HEK293 (cell line): ENCODE results near the gene SPACDR.
A peak's percentile ranks its signal among the peaks of the same experiment; 100 is the strongest.

Experiments
- CTCF ChIA-PET: fragments of 350-600 bp; formaldehyde crosslinking; extraction: SDS; loops from one replicate; lab custom pipeline; 2021; ENCODE audit warnings: antibody characterized with exemption; lab: Yijun Ruan, JAX
- POLR2A ChIA-PET: fragments of 300-600 bp; formaldehyde crosslinking; extraction: SDS; loops from one replicate; lab custom pipeline; 2020; ENCODE audit warnings: antibody characterized with exemption, inconsistent platforms; lab: Yijun Ruan, JAX
- H3K27ac ChIP-seq: fragments of 200-500 bp; sonication (Bioruptor generic); 2 replicates; pipeline ENCODE4 v1.5.1; 2014; ENCODE audit warnings: low read depth, low read length, control low read depth, inconsistent platforms; ENCODE audit errors: extremely low read depth
- H3K36me3 ChIP-seq, 2 experiments: fragments of 200-500 bp in 1 of 2; sonication (Bioruptor generic) in 1 of 2; 1 replicate in 1 of 2; 2 replicates in 1 of 2; pipeline ENCODE4 v1.5.1; 2014 to 2017; ENCODE audit warnings: inconsistent platforms in 2 of 2, low read length in 2 of 2; ENCODE audit not compliant: control insufficient read depth in 2 of 2, insufficient read depth in 1 of 2
- H3K4me1 ChIP-seq: fragments of 200-500 bp; sonication (Bioruptor generic); 2 replicates; pipeline ENCODE4 v1.5.1; 2014; ENCODE audit warnings: mild to moderate bottlenecking, low read length, inconsistent platforms; ENCODE audit not compliant: control insufficient read depth, insufficient read depth
- H3K4me3 ChIP-seq: 2 replicates; pipeline ENCODE4 v1.5.1; 2011; ENCODE audit warnings: low read depth, mild to moderate bottlenecking, control low read depth, low read length, moderate library complexity
- H3K9me3 ChIP-seq: fragments of 200-500 bp; sonication (Bioruptor generic); 2 replicates; pipeline ENCODE4 v1.5.1; 2014; ENCODE audit warnings: low read depth, low read length, inconsistent platforms; ENCODE audit not compliant: control insufficient read depth, insufficient read depth
- GFI1B ChIP-seq: fragments of 450-650 bp; formaldehyde crosslinking; IDR thresholded peaks from 2 replicates; pipeline ENCODE4 v1.5.1; 2016; ENCODE audit warnings: missing biosample characterization, missing genetic modification characterization
- GLIS1 ChIP-seq: fragments of 450-650 bp; formaldehyde crosslinking; IDR thresholded peaks from 2 replicates; pipeline ENCODE4 v1.5.1; 2016; ENCODE audit warnings: missing biosample characterization, missing genetic modification characterization
- KLF10 ChIP-seq: fragments of 450-650 bp; IDR thresholded peaks from 2 replicates; pipeline ENCODE4 v1.5.1; 2018; ENCODE audit warnings: missing biosample characterization, mild to moderate bottlenecking, missing genetic modification characterization
- KLF8 ChIP-seq: fragments of 450-650 bp; formaldehyde crosslinking; IDR thresholded peaks from 2 replicates; pipeline ENCODE4 v1.5.1; 2016; ENCODE audit warnings: missing biosample characterization, missing genetic modification characterization
- RBAK ChIP-seq: fragments of 450-650 bp; formaldehyde crosslinking; IDR thresholded peaks from 2 replicates; pipeline ENCODE4 v1.5.1; 2016; ENCODE audit warnings: missing biosample characterization, missing genetic modification characterization
- SP2 ChIP-seq: fragments of 450-650 bp; formaldehyde crosslinking; IDR thresholded peaks from 2 replicates; pipeline ENCODE4 v1.5.1; 2016; ENCODE audit warnings: missing biosample characterization, missing genetic modification characterization
- TRIM28 ChIP-seq: IDR thresholded peaks from 2 replicates; pipeline ENCODE4 v1.6.1; 2011; ENCODE audit warnings: low read length, control low read depth, borderline replicate concordance
- ZNF140 ChIP-seq: fragments of 450-650 bp; formaldehyde crosslinking; IDR thresholded peaks from 2 replicates; pipeline ENCODE4 v1.5.1; 2016; ENCODE audit warnings: missing biosample characterization, missing genetic modification characterization
- ZNF239 ChIP-seq: fragments of 450-650 bp; formaldehyde crosslinking; IDR thresholded peaks from 2 replicates; pipeline ENCODE4 v1.5.1; 2016; ENCODE audit warnings: missing biosample characterization, missing genetic modification characterization
- ZNF24 ChIP-seq: fragments of 450-650 bp; formaldehyde crosslinking; IDR thresholded peaks from 2 replicates; pipeline ENCODE4 v1.5.1; 2016; ENCODE audit warnings: missing biosample characterization, missing genetic modification characterization
- ZNF302 ChIP-seq: fragments of 450-650 bp; formaldehyde crosslinking; IDR thresholded peaks from 2 replicates; pipeline ENCODE4 v1.5.1; 2016; ENCODE audit warnings: missing biosample characterization, missing genetic modification characterization, low read depth
- ZNF341 ChIP-seq: fragments of 450-650 bp; formaldehyde crosslinking; IDR thresholded peaks from 2 replicates; pipeline ENCODE4; 2016; ENCODE audit warnings: low read depth, missing biosample characterization, missing genetic modification characterization
- ZNF37A ChIP-seq: fragments of 450-650 bp; IDR thresholded peaks from 2 replicates; pipeline ENCODE4 v1.5.1; 2018; ENCODE audit warnings: missing biosample characterization, missing genetic modification characterization
- ZNF501 ChIP-seq: fragments of 450-650 bp; formaldehyde crosslinking; IDR thresholded peaks from 2 replicates; pipeline ENCODE4 v1.5.1; 2016; ENCODE audit warnings: missing biosample characterization, missing genetic modification characterization
- ZNF529 ChIP-seq: fragments of 450-650 bp; formaldehyde crosslinking; IDR thresholded peaks from 2 replicates; pipeline ENCODE4 v1.5.1; 2017; ENCODE audit warnings: missing genetic modification characterization, missing biosample characterization; ENCODE audit not compliant: insufficient replicate concordance
- ZNF560 ChIP-seq: fragments of 450-650 bp; formaldehyde crosslinking; IDR thresholded peaks from 2 replicates; pipeline ENCODE4 v1.5.1; 2017; ENCODE audit warnings: missing biosample characterization, missing genetic modification characterization, borderline replicate concordance
- ZNF561 ChIP-seq: fragments of 450-650 bp; IDR thresholded peaks from 2 replicates; pipeline ENCODE4 v1.5.1; 2018; ENCODE audit warnings: missing biosample characterization, missing genetic modification characterization, borderline replicate concordance
- ZNF654 ChIP-seq: fragments of 450-650 bp; formaldehyde crosslinking; IDR thresholded peaks from 2 replicates; pipeline ENCODE4 v1.5.1; 2016; ENCODE audit warnings: low read depth, missing biosample characterization, missing genetic modification characterization
- ZNF701 ChIP-seq: fragments of 450-650 bp; formaldehyde crosslinking; IDR thresholded peaks from 2 replicates; pipeline ENCODE4 v1.5.1; 2016; ENCODE audit warnings: missing biosample characterization, missing genetic modification characterization
- ZNF707 ChIP-seq: fragments of 450-650 bp; formaldehyde crosslinking; IDR thresholded peaks from 2 replicates; pipeline ENCODE4 v1.5.1; 2016; ENCODE audit warnings: missing biosample characterization, missing genetic modification characterization
- ZNF785 ChIP-seq: fragments of 450-650 bp; formaldehyde crosslinking; IDR thresholded peaks from 2 replicates; pipeline ENCODE4 v1.5.1; 2016; ENCODE audit warnings: missing biosample characterization, missing genetic modification characterization
- ZNF830 ChIP-seq: fragments of 450-650 bp; IDR thresholded peaks from 2 replicates; pipeline ENCODE4 v1.5.0; 2018; ENCODE audit warnings: missing biosample characterization, missing genetic modification characterization, low read depth, mild to moderate bottlenecking, moderate library complexity
- TF ChIP-seq, protein P1 (sequence below): fragments of 450-650 bp; formaldehyde crosslinking; IDR thresholded peaks from 2 replicates; pipeline ENCODE4 v1.5.1; 2016; ENCODE audit warnings: missing biosample characterization, missing genetic modification characterization
- TF ChIP-seq, protein P2 (sequence below): fragments of 450-650 bp; formaldehyde crosslinking; IDR thresholded peaks from 2 replicates; pipeline ENCODE4 v1.5.1; 2016; ENCODE audit warnings: missing biosample characterization, missing genetic modification characterization
- TF ChIP-seq, protein P3 (sequence below): fragments of 450-650 bp; formaldehyde crosslinking; IDR thresholded peaks from 2 replicates; pipeline ENCODE4 v1.5.1; 2017; ENCODE audit warnings: missing biosample characterization, missing genetic modification characterization
- TF ChIP-seq, protein P4 (sequence below): fragments of 450-650 bp; formaldehyde crosslinking; IDR thresholded peaks from 2 replicates; pipeline ENCODE4 v1.5.1; 2016; ENCODE audit warnings: missing biosample characterization, missing genetic modification characterization, borderline replicate concordance

The SPACDR gene

DNA sequence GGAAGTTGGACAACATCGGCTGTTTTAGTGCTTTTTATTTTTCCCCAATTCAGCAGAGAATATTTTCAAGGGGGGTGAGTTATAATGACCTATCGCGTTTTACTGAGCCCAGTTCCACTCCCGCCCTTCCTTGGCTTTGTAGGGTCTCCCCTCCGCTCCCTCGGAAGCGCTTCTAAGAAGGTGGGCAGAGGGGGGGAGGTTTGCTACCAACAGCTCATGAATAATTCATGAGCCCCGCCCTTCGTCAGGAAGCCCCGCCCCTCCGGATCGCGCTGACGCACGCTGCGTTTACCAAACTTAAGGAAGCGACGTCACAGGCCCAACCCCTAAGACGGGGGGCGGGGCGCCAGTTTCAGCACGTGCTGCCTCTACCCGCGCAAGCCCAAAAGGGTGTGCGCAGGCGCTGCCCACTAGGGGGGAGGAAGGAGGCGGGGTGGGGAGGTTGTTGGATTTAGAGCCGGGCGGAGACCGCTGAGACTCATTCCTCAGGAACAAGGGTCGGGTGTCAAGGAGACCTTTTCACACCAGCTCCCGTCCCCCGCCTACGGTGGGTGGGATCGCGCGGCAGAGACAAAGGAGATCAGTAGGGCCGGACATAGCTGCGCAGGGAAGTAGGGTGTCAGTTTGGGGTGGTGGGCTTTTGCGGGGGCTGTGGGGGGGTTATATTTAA is 35.0 kb downstream of the SPACDR start (continued):
- TF ChIP-seq, protein P1, sequence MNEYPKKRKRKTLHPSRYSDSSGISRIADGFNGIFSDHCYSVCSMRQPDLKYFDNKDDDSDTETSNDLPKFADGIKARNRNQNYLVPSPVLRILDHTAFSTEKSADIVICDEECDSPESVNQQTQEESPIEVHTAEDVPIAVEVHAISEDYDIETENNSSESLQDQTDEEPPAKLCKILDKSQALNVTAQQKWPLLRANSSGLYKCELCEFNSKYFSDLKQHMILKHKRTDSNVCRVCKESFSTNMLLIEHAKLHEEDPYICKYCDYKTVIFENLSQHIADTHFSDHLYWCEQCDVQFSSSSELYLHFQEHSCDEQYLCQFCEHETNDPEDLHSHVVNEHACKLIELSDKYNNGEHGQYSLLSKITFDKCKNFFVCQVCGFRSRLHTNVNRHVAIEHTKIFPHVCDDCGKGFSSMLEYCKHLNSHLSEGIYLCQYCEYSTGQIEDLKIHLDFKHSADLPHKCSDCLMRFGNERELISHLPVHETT = peak; percentile 75; the same call in 1 of the 2 replicates
- TF ChIP-seq, protein P2, sequence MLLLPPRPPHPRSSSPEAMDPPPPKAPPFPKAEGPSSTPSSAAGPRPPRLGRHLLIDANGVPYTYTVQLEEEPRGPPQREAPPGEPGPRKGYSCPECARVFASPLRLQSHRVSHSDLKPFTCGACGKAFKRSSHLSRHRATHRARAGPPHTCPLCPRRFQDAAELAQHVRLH (tag by site-specific recombination) = peak; percentile 33
- TF ChIP-seq ZNF302 (tag by site-specific recombination) = peak; percentile 18; the same call in 1 of the 2 replicates
- TF ChIP-seq RBAK (tag by site-specific recombination) = no peak
- TF ChIP-seq ZNF37A (tag by site-specific recombination) = no peak
- TF ChIP-seq ZNF654 (tag by site-specific recombination) = no peak
- no peak for TF ChIP-seq ZNF140 (tag by site-specific recombination)
- peak; percentile 39; the same call in 1 of the 2 replicates for TF ChIP-seq GFI1B (tag by site-specific recombination)
- peak; percentile 93 for TF ChIP-seq KLF8 (tag by site-specific recombination)
- TF ChIP-seq ZNF561 = peak; percentile 54; the same call in 1 of the 2 replicates
- TF ChIP-seq, all 188 proteins: peak for 71

DNA sequence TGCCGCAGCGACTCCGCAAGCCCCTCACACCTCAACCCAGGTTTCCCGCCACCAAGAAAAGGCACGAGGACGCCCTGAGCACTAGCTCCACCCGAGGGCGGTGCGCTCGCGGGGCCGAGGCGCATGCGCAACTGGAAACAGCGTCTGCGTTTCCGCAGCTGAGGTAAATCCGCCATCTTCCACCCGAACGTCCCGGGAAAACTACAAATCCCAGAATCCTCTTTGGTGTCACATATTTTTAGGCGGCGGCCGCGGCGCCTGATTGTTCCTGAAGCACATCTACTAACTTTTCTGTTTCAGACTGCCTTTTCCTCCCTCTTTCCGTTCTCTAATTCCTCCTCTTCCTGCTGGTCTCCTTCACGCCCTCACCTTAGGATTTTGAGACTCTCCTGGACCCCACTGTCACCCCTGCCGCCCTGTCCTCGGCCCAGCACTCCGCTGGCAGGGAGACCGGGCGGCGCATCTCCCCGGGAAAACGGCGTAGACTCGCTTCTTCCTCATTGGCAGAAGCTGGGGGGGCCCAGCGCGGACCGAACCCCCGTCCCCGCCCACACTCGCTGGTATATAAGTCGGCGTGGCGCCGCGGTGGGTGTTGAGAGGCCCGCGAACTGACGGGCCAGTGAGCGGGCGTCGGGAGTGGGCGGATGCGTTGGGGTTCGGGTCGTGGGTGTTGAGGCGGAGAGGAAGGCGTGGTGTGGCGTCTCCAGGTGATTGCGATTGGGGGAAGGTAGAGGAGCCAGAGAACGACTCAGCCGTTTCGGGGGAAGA is 35.7 kb downstream of the SPACDR start, which contains the start of gene ZCWPW1:
Gene ZCWPW1, minus strand, starts transcription at position 505 of the 768 bp plus-strand sequence. CDS start 8,054 bp downstream, outside the sequence.
- H3K36me3 ChIP-seq = peaks cover 0 to 30% of the 10 kb centered on the region in 2 experiments; a peak in 1 of 3 replicates
- ChIA-PET CTCF (interaction anchor here (0.5 to 1.4 kb wide), 4 partner anchors 20 to 295 kb away, joined by 3 read pairs; partner anchors contain the start of gene POP7), POLR2A (interaction anchor here (0.6 to 3.3 kb wide), 45 partner anchors 9 to 1072 kb away, joined by 3 to 39 read pairs (median 5); partner anchors contain the start of genes AGFG2, AP4M1, FBXO24 and GNB2)
- peak within 1 kb of the TSS; percentile 97 for H3K27ac ChIP-seq
- H3K9me3 ChIP-seq = no peaks in the 10 kb centered on the region
- H3K4me1 ChIP-seq = peaks cover 4% of the 10 kb centered on the region
- H3K4me3 ChIP-seq = peak within 1 kb of the TSS; percentile 83
- TF ChIP-seq ZNF24 (tag by site-specific recombination) = peak; percentile 63
- 0 out of 2 replicates have a peak, but pooled peaks have one; percentile 1 for TF ChIP-seq ZNF341 (tag by site-specific recombination)
- no peak for TF ChIP-seq TRIM28
- TF ChIP-seq SP2 (tag by site-specific recombination) = peak; percentile 87
- peak; percentile 81; the same call in 1 of the 2 replicates for TF ChIP-seq ZNF239 (tag by site-specific recombination)
- peak; percentile 98 for TF ChIP-seq KLF10
- TF ChIP-seq GLIS1 (tag by site-specific recombination) = peak; percentile 88
- TF ChIP-seq ZNF140 (tag by site-specific recombination) = no peak
- no peak for TF ChIP-seq ZNF707 (tag by site-specific recombination)
- no peak for TF ChIP-seq ZNF701 (tag by site-specific recombination)
- peak; percentile 99 for TF ChIP-seq ZNF501 (tag by site-specific recombination)
- TF ChIP-seq ZNF785 (tag by site-specific recombination) = peak; percentile 58; the same call in 1 of the 2 replicates
- no peak for TF ChIP-seq ZNF529 (tag by site-specific recombination)
- TF ChIP-seq, protein P3, sequence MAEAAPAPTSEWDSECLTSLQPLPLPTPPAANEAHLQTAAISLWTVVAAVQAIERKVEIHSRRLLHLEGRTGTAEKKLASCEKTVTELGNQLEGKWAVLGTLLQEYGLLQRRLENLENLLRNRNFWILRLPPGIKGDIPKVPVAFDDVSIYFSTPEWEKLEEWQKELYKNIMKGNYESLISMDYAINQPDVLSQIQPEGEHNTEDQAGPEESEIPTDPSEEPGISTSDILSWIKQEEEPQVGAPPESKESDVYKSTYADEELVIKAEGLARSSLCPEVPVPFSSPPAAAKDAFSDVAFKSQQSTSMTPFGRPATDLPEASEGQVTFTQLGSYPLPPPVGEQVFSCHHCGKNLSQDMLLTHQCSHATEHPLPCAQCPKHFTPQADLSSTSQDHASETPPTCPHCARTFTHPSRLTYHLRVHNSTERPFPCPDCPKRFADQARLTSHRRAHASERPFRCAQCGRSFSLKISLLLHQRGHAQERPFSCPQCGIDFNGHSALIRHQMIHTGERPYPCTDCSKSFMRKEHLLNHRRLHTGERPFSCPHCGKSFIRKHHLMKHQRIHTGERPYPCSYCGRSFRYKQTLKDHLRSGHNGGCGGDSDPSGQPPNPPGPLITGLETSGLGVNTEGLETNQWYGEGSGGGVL (tag by site-specific recombination) = peak; percentile 46
- TF ChIP-seq, protein P4, sequence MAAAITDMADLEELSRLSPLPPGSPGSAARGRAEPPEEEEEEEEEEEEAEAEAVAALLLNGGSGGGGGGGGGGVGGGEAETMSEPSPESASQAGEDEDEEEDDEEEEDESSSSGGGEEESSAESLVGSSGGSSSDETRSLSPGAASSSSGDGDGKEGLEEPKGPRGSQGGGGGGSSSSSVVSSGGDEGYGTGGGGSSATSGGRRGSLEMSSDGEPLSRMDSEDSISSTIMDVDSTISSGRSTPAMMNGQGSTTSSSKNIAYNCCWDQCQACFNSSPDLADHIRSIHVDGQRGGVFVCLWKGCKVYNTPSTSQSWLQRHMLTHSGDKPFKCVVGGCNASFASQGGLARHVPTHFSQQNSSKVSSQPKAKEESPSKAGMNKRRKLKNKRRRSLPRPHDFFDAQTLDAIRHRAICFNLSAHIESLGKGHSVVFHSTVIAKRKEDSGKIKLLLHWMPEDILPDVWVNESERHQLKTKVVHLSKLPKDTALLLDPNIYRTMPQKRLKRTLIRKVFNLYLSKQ (tag by site-specific recombination) = no peak; the same call in 1 of the 2 replicates
- TF ChIP-seq ZNF560 = no peak
- TF ChIP-seq ZNF830 (tag by site-specific recombination) = no peak
